ENCODE data around the gene RNF166. TPM values are rescaled to one million over a fixed set of nuclear protein-coding genes. Genes with fewer than 3 reads are reported as not detected.

Gene RNF166
- total and polyA plus RNA-seq, 2 donors from 2014 or later, result 16.3 to 31.4 TPM

GRCh38 chr16:88697116-88697830 is 8.9 kb downstream of the RNF166 start:
- Histone ChIP-seq H3K9me3 (ENCODE audit: control insufficient read depth in 2 of 3, insufficient read depth in 1 of 3, low read length in 3 of 3) (no peaks in the 10 kb centered on the region), H3K4me3 (ENCODE audit: low read length in 3 of 3) (no peak overlapping the region), H3K9ac (ENCODE audit: low read length in 3 of 3) (no peak overlapping the region), H3K27ac (ENCODE audit: low read depth in 2 of 2, low read length in 2 of 2) (no peak overlapping the region), H3K27me3 (ENCODE audit: control insufficient read depth, insufficient read depth, low read length) (no peaks in the 10 kb centered on the region), H3K36me3 (ENCODE audit: control insufficient read depth in 2 of 3, insufficient read depth in 3 of 3, low read length in 3 of 3) (peaks cover 0 to 4% (median 3%) of the 10 kb centered on the region in 3 donors), H3K4me1 (ENCODE audit: control insufficient read depth in 2 of 3, insufficient read depth in 2 of 3, low read depth in 1 of 3, low read length in 3 of 3) (peaks cover 0 to 21% (median 0%) of the 10 kb centered on the region in 3 donors)
- TF ChIP-seq CTCF (IDR thresholded peaks at IDR 0.05; ENCODE audit: borderline replicate concordance, extremely low read depth, insufficient read depth), result no peak
- no peak for FAIRE-seq
- intact Hi-C loops (cut with DNase I), result no loop called here
- DNase-seq, result no peak

DNA sequence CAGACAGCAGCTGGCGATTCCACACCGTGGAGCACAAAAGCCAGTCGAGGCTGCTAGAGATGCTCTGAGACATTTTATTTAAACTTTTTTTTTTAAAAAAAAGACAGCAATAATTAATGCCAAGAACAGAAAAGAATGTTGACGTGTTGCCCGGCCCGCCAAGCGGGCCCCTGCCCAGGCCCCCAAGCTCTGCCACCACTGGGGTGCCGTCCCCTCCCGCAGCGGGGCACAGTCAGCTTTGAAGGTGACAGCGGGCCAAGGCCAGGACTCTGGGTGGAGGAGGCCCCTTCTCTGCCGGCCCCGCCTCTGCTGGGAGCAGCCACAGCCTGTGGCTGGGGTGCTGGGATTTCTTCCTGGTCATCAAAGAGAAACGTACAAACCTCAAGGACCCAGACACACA is 9.8 kb downstream of the RNF166 start:
- DNase-seq (no peak), FAIRE-seq (no peak)
- intact Hi-C loops (cut with DNase I), result no loop called here
- H3K36me3 ChIP-seq (ENCODE audit: control insufficient read depth in 2 of 3, insufficient read depth in 3 of 3, low read length in 3 of 3), result peaks cover 0 to 4% (median 3%) of the 10 kb centered on the region in 3 donors
- no peak for TF ChIP-seq CTCF (IDR thresholded peaks at IDR 0.05; ENCODE audit: borderline replicate concordance, extremely low read depth, insufficient read depth)
- no peak overlapping the region for H3K27ac ChIP-seq (ENCODE audit: low read depth in 2 of 2, low read length in 2 of 2)
- no peak overlapping the region for H3K9ac ChIP-seq (ENCODE audit: low read length in 3 of 3)
- H3K4me1 ChIP-seq (ENCODE audit: control insufficient read depth in 2 of 3, insufficient read depth in 2 of 3, low read depth in 1 of 3, low read length in 3 of 3), result peaks cover 0 to 18% (median 0%) of the 10 kb centered on the region in 3 donors
- no peaks in the 10 kb centered on the region for H3K9me3 ChIP-seq (ENCODE audit: control insufficient read depth in 2 of 3, insufficient read depth in 1 of 3, low read length in 3 of 3)
- no peak overlapping the region for H3K4me3 ChIP-seq (ENCODE audit: low read length in 3 of 3)
- no peaks in the 10 kb centered on the region for H3K27me3 ChIP-seq (ENCODE audit: control insufficient read depth, insufficient read depth, low read length)

- Histone ChIP-seq H3K4me1 (ENCODE audit: control insufficient read depth in 2 of 3, insufficient read depth in 2 of 3, low read depth in 1 of 3, low read length in 3 of 3) (peaks cover 0 to 14% (median 0%) of the 10 kb centered on the region in 3 donors), H3K36me3 (ENCODE audit: control insufficient read depth in 2 of 3, insufficient read depth in 3 of 3, low read length in 3 of 3) (peaks cover 0 to 4% (median 3%) of the 10 kb centered on the region in 3 donors), H3K9ac (ENCODE audit: low read length in 3 of 3) (no peak overlapping the region), H3K27me3 (ENCODE audit: control insufficient read depth, insufficient read depth, low read length) (no peaks in the 10 kb centered on the region), H3K27ac (ENCODE audit: low read depth in 2 of 2, low read length in 2 of 2) (no peak overlapping the region), H3K9me3 (ENCODE audit: control insufficient read depth in 2 of 3, insufficient read depth in 1 of 3, low read length in 3 of 3) (no peaks in the 10 kb centered on the region), H3K4me3 (ENCODE audit: low read length in 3 of 3) (no peak overlapping the region)
- TF ChIP-seq CTCF (IDR thresholded peaks at IDR 0.05; ENCODE audit: borderline replicate concordance, extremely low read depth, insufficient read depth), result no peak
- intact Hi-C loops (cut with DNase I), result no loop called here
- DNase-seq (no peak), FAIRE-seq (no peak)
These were observed 10.5 kb downstream of the RNF166 start for GRCh38 chr16:88695753-88696152.
